Neuronal stem cell (in vitro differentiated cells): Measurements from ENCODE around the gene STT3B.

Experiments used
- DNase-seq: peaks from one replicate; pipeline ENCODE4 v3.0.0-alpha.2; 2013; ENCODE audit warnings: low spot score
- H2AFZ ChIP-seq: one replicate; pipeline ENCODE4 v1.6.1; 2013; ENCODE audit warnings: mild to moderate bottlenecking, low read length, inconsistent platforms
- H2AK5ac ChIP-seq: 2 replicates; pipeline ENCODE4 v1.6.1; 2013; ENCODE audit warnings: low read depth, mild to moderate bottlenecking, inconsistent platforms, low read length, moderate library complexity, mixed read lengths
- H2BK120ac ChIP-seq: 2 replicates; pipeline ENCODE4 v1.6.1; 2013; ENCODE audit warnings: low read depth, mild to moderate bottlenecking, inconsistent platforms, low read length, moderate library complexity, mixed read lengths
- H2BK12ac ChIP-seq: one replicate; pipeline ENCODE4 v1.6.1; 2013; ENCODE audit warnings: low read length, inconsistent platforms
- H2BK15ac ChIP-seq: 2 replicates; pipeline ENCODE4 v1.6.1; 2013; ENCODE audit warnings: mild to moderate bottlenecking, low read length, inconsistent platforms, mixed read lengths
- H2BK5ac ChIP-seq: one replicate; pipeline ENCODE4 v1.6.1; 2013; ENCODE audit warnings: inconsistent platforms, mild to moderate bottlenecking, low read length, moderate library complexity
- H3K14ac ChIP-seq: one replicate; pipeline ENCODE4 v1.6.1; 2013; ENCODE audit warnings: low read length, inconsistent platforms
- H3K18ac ChIP-seq: 2 replicates; pipeline ENCODE4 v1.6.1; 2013; ENCODE audit warnings: low read length, inconsistent platforms
- H3K23ac ChIP-seq: 2 replicates; pipeline ENCODE4 v1.6.1; 2013; ENCODE audit warnings: low read depth, mild to moderate bottlenecking, mixed read lengths, low read length, inconsistent platforms; ENCODE audit not compliant: poor library complexity
- H3K27ac ChIP-seq: replicated peaks from 3 replicates; pipeline ENCODE4 v1.5.1; 2013; ENCODE audit warnings: low read length, inconsistent platforms
- H3K27me3 ChIP-seq, 3 experiments: 2 replicates each; pipeline ENCODE4 v1.6.1; 2013; ENCODE audit warnings: low read length in 3 of 3, mild to moderate bottlenecking in 2 of 3, inconsistent platforms in 1 of 3, low read depth in 1 of 3, mixed read lengths in 1 of 3, moderate library complexity in 1 of 3; ENCODE audit not compliant: control insufficient read depth in 3 of 3, insufficient read depth in 3 of 3
- H3K36me3 ChIP-seq, 2 donors: replicated peaks in 1 of 2; 2 replicates each; pipeline ENCODE4 v1.6.1; 2013; ENCODE audit warnings: low read length in 2 of 2; ENCODE audit not compliant: control insufficient read depth in 2 of 2, insufficient read depth in 2 of 2
- H3K4ac ChIP-seq: 2 replicates; pipeline ENCODE4 v1.6.1; 2013; ENCODE audit warnings: inconsistent platforms, mild to moderate bottlenecking, low read length, moderate library complexity
- H3K4me1 ChIP-seq, 2 donors: 1 replicate in 1 of 2; 2 replicates in 1 of 2; pipeline ENCODE4 v1.6.1; 2013; ENCODE audit warnings: low read length in 2 of 2, low read depth in 1 of 2; ENCODE audit not compliant: control insufficient read depth in 2 of 2, insufficient read depth in 1 of 2
- H3K4me2 ChIP-seq: one replicate; pipeline ENCODE4 v1.6.1; 2013; ENCODE audit warnings: mild to moderate bottlenecking, low read length, inconsistent platforms; ENCODE audit not compliant: insufficient read depth, poor library complexity, severe bottlenecking
- H3K4me3 ChIP-seq, 2 donors: 2 replicates each; pipeline ENCODE4 v1.5.1; 2013; ENCODE audit warnings: low read length in 2 of 2, mild to moderate bottlenecking in 2 of 2, inconsistent platforms in 1 of 2, moderate library complexity in 1 of 2
- H3K79me1 ChIP-seq: one replicate; pipeline ENCODE4 v1.6.1; 2013; ENCODE audit warnings: low read depth, mild to moderate bottlenecking, inconsistent platforms, low read length, moderate library complexity
- H3K9ac ChIP-seq: one replicate; pipeline ENCODE4 v1.6.1; 2013; ENCODE audit warnings: mild to moderate bottlenecking, low read depth, low read length, inconsistent platforms; ENCODE audit not compliant: poor library complexity
- H3K9me3 ChIP-seq, 2 donors: replicated peaks in 1 of 2; 2 replicates each; pipeline versions ENCODE3 to v1.6.1; 2013; ENCODE audit warnings: low read length in 2 of 2, mild to moderate bottlenecking in 2 of 2, inconsistent platforms in 1 of 2, low read depth in 1 of 2, mixed read lengths in 1 of 2, moderate library complexity in 1 of 2; ENCODE audit not compliant: control insufficient read depth in 2 of 2, insufficient read depth in 1 of 2
- H4K8ac ChIP-seq: one replicate; pipeline ENCODE4 v1.6.1; 2013; ENCODE audit warnings: low read depth, mild to moderate bottlenecking, inconsistent platforms, low read length, moderate library complexity
- H4K91ac ChIP-seq: one replicate; pipeline ENCODE4 v1.6.1; 2013; ENCODE audit warnings: low read length, low read depth, mild to moderate bottlenecking, inconsistent platforms; ENCODE audit not compliant: poor library complexity
- WGBS, 2 donors: extraction: QIAGEN DNeasy Blood & Tissue Kit; methylation state at CpG; one replicate each; pipeline ENCODE4 v1.1.7; 2013; ENCODE audit warnings: missing lambda C conversion rate in 2 of 2, mixed read lengths in 1 of 2; ENCODE audit not compliant: insufficient read length in 2 of 2, insufficient replicate concordance in 1 of 2; ENCODE audit errors: extremely low coverage in 2 of 2; 5-methylcytosine and 5-hydroxymethylcytosine counted together

The STT3B gene

GRCh38 chr3:31571325-31571724, 38.6 kb downstream of the STT3B start:
- Histone ChIP-seq H2BK120ac (no peak overlapping the region), H3K4me1 (peaks cover 0 to 2% of the 10 kb centered on the region in 2 donors), H2BK5ac (no peak overlapping the region), H2AFZ (no peak overlapping the region), H2BK12ac (no peak overlapping the region), H2AK5ac (no peak overlapping the region), H3K36me3 (peaks cover 0 to 2% of the 10 kb centered on the region in 2 donors), H3K4ac (no peak overlapping the region), H3K79me1 (no peaks in the 10 kb centered on the region), H3K4me3 (no peak overlapping the region), H3K27ac (no peak overlapping the region), H3K9me3 (no peaks in the 10 kb centered on the region), H4K91ac (no peak overlapping the region), H3K9ac (no peak overlapping the region), H3K18ac (no peak overlapping the region), H2BK15ac (no peak overlapping the region), H3K23ac (no peak overlapping the region), H3K4me2 (no peak overlapping the region), H3K27me3 (no peaks in the 10 kb centered on the region), H3K14ac (no peak overlapping the region), H4K8ac (no peak overlapping the region)
- no CpG with 5 or more reads among the region's 1 CpG for WGBS, 2 donors
- no peak for DNase-seq

GRCh38 chr3:31572236-31573004, 39.7 kb downstream of the STT3B start:
- no peaks in the 10 kb centered on the region for H3K27me3 ChIP-seq
- no peak for DNase-seq
- H3K79me1 ChIP-seq: peaks cover 2% of the 10 kb centered on the region
- no peak overlapping the region for H2AFZ ChIP-seq
- no peaks in the 10 kb centered on the region for H3K9me3 ChIP-seq
- no peak overlapping the region for H2AK5ac ChIP-seq
- no peak overlapping the region for H3K18ac ChIP-seq
- H4K8ac ChIP-seq: no peak overlapping the region
- H3K4me3 ChIP-seq: no peak overlapping the region
- H3K36me3 ChIP-seq: peaks cover 0 to 13% of the 10 kb centered on the region in 2 donors
- H4K91ac ChIP-seq: no peak overlapping the region
- no peak overlapping the region for H3K27ac ChIP-seq
- H3K23ac ChIP-seq: no peak overlapping the region
- no peak overlapping the region for H3K4ac ChIP-seq
- H2BK5ac ChIP-seq: no peak overlapping the region
- no peak overlapping the region for H3K14ac ChIP-seq
- H3K9ac ChIP-seq: no peak overlapping the region
- no CpG with 5 or more reads among the region's 4 CpGs for WGBS, 2 donors
- H2BK12ac ChIP-seq: no peak overlapping the region
- no peak overlapping the region for H3K4me2 ChIP-seq
- H2BK120ac ChIP-seq: no peak overlapping the region
- H3K4me1 ChIP-seq: peaks cover 0 to 2% of the 10 kb centered on the region in 2 donors
- no peak overlapping the region for H2BK15ac ChIP-seq

GRCh38 chr3:31573036-31573779, 40.5 kb downstream of the STT3B start:
- 100% methylated on average over 1 of the region's 3 CpGs; no CpG with 5 or more reads in 1 of the 2 donors for WGBS, 2 donors
- Histone ChIP-seq H3K27me3 (no peaks in the 10 kb centered on the region), H3K4ac (no peak overlapping the region), H3K18ac (no peak overlapping the region), H3K4me1 (peaks cover 0 to 2% of the 10 kb centered on the region in 2 donors), H3K27ac (no peak overlapping the region), H3K79me1 (peaks cover 2% of the 10 kb centered on the region), H3K36me3 (peaks cover 0 to 21% of the 10 kb centered on the region in 2 donors), H3K4me3 (no peak overlapping the region), H2AK5ac (no peak overlapping the region), H2BK12ac (no peak overlapping the region), H2BK120ac (no peak overlapping the region), H3K23ac (no peak overlapping the region), H4K91ac (no peak overlapping the region), H3K9ac (no peak overlapping the region), H3K14ac (no peak overlapping the region), H2BK5ac (no peak overlapping the region), H3K9me3 (peaks cover 0 to 3% of the 10 kb centered on the region in 2 donors), H2AFZ (no peak overlapping the region), H4K8ac (no peak overlapping the region), H3K4me2 (no peak overlapping the region), H2BK15ac (no peak overlapping the region)
- no peak for DNase-seq

- WGBS, 2 donors: no CpG with 5 or more reads among the region's 2 CpGs
- no peak overlapping the region for H2BK12ac ChIP-seq
- H4K8ac ChIP-seq: no peak overlapping the region
- H3K4me1 ChIP-seq: peaks cover 0 to 2% of the 10 kb centered on the region in 2 donors
- no peak overlapping the region for H3K4ac ChIP-seq
- no peak overlapping the region for H3K23ac ChIP-seq
- H2BK120ac ChIP-seq: no peak overlapping the region
- H3K4me2 ChIP-seq: no peak overlapping the region
- H2AFZ ChIP-seq: no peak overlapping the region
- no peak overlapping the region for H3K27ac ChIP-seq
- no peak overlapping the region for H4K91ac ChIP-seq
- no peak overlapping the region for H3K4me3 ChIP-seq
- no peak overlapping the region for H3K18ac ChIP-seq
- H2BK5ac ChIP-seq: no peak overlapping the region
- no peak overlapping the region for H2BK15ac ChIP-seq
- H3K36me3 ChIP-seq: peaks cover 3 to 43% of the 10 kb centered on the region in 2 donors
- peaks cover 0 to 11% of the 10 kb centered on the region in 2 donors for H3K9me3 ChIP-seq
- peaks cover 2% of the 10 kb centered on the region for H3K79me1 ChIP-seq
- no peak for DNase-seq
- H3K14ac ChIP-seq: no peak overlapping the region
- H2AK5ac ChIP-seq: no peak overlapping the region
- H3K9ac ChIP-seq: no peak overlapping the region
- H3K27me3 ChIP-seq: no peaks in the 10 kb centered on the region
Observed at GRCh38 chr3:31575448-31575847, 42.7 kb downstream of the STT3B start.
